ENCODE data around the gene AP4E1.
"Not testable (repeated sequence)": the region's sequence is repeated elsewhere in the genome, so short reads cannot be mapped to it uniquely, and the experiment has no call there.

The AP4E1 gene

DNA sequence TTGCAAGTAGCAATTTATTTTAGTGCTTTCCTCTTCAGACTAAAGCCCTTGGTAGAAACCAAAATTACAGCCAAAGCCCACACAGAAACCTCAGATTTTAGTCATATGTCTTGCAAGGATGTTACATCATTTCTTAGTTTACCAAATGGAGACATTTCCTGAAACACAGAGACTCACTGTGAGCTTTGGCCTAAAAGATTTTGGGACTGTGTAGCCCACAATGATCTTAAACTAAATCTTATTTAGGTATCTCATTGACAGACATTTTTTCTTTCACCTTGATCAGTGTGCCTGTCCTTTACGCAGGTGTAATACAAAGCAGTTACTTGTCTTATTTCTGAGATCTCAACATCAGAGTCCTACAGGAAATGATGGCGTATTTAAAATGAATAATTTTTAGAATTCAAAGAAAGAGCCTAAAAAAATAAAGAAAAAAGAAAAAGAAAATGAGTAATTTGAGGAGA, 27.8 kb upstream of the AP4E1 start:
- TF ChIP-seq POLR2A (IDR thresholded peaks at IDR 0.05; ENCODE audit: low read depth, low read length): no peak
- DNase-seq (ENCODE audit: insufficient read length, low spot score) (no peak), FAIRE-seq (no peak)

DNA sequence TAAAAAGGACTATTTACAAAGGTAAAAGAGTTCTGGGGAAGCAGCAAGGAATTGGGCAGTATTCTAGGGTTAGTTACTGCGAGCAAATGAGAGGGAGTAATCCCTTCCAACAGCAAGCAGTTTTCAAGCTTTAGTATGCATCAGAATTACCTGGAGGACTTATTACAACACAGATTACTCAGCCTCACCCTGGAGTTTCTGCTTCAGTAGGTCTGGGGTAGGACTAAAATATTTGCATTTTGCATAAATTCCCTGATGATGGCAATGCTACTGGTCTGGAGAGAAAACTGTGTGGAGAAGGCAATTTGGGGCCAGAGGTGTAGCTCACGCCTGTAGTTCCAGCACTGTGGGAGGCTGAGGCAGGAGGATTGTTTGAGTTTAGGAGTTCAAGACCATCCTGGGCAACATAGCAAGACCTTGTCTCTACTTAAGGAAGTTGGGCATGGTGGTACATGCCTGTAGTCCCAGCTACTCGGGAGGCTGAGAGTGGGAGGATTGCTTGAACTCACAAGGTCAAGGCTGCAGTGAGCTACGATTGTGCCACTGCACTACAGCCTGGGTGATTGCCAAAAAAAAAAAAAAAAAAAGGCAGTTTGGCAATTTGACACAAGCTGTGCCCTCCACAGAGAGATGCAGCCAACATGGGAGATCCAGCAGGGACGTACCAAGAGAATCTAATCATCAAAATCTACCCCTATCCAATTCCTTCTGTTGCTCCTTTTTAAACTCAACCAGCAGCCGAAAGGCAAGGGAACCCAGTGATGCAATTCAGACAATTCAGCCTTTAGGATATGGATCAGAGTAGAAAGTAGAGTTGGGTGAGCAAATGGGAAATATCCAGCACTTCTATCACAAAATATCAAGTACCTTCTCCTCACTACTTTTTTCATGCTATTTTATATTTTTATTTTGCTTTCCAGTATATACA, 27.1 kb upstream of the AP4E1 start:
- no peak for TF ChIP-seq POLR2A (IDR thresholded peaks at IDR 0.05; ENCODE audit: low read depth, low read length)
- FAIRE-seq: no peak
- DNase-seq (ENCODE audit: insufficient read length, low spot score): no peak

DNA sequence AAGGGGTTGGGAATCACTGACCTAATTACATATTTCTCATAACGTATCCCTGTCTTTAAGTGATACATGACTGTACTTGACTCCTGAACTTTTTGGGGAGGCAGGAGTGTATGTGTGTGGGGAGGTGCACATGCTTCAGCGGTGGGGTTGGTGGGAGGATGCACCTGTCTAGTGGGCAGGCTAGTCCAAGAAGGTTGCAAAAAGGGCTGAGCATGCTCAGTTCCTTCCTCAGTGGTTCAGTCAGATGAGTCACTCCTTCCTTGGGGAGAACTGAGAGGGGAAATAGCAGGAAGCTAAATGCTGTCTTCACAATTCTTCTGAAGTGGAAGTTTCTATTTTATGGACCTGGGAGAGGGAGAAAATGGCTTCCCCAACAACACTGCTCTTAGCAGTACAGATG, 24.6 kb upstream of the AP4E1 start:
- FAIRE-seq (peak; percentile 78), DNase-seq (ENCODE audit: insufficient read length, low spot score) (peak; percentile 19)
- TF ChIP-seq POLR2A (IDR thresholded peaks at IDR 0.05; ENCODE audit: low read depth, low read length): no peak

DNA sequence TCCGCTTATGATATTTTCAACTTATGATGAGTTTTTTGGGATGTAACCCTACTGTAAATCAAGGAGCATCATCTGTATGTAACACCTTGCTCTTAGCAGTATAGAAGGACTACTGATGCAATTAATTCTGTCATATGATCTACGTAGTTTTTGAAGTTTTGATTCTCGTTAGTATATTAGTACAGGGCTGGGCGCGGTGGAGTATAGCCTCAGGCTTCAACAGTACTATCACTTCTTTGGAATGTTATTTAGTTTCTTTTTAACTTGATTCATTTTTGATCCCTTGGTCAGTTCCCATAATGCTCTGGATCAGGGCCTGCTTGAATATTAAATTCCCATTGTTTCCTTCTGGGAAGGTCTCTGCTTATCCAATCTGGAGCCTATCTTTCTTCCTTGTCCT, 23.9 kb upstream of the AP4E1 start:
- DNase-seq (ENCODE audit: insufficient read length, low spot score) (no peak), FAIRE-seq (no peak)
- no peak for TF ChIP-seq POLR2A (IDR thresholded peaks at IDR 0.05; ENCODE audit: low read depth, low read length)

DNA sequence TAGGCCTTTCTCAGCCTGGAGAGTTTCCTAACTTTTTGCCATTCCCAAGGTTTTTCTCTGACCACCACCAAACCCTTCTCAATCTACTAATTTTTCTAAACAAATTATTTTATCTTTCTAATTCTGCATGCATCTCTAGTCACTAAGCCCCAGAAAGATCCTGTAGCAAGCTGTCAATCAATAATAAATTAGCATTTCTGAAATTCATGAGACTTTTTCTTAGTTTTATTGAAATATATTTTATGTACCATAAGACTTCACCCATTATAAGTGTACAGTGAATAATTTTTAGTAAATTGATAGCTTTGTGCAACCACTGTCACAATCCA, 22.4 kb upstream of the AP4E1 start:
- TF ChIP-seq POLR2A (IDR thresholded peaks at IDR 0.05; ENCODE audit: low read depth, low read length): no peak
- FAIRE-seq: no peak
- no peak for DNase-seq (ENCODE audit: insufficient read length, low spot score)

DNA sequence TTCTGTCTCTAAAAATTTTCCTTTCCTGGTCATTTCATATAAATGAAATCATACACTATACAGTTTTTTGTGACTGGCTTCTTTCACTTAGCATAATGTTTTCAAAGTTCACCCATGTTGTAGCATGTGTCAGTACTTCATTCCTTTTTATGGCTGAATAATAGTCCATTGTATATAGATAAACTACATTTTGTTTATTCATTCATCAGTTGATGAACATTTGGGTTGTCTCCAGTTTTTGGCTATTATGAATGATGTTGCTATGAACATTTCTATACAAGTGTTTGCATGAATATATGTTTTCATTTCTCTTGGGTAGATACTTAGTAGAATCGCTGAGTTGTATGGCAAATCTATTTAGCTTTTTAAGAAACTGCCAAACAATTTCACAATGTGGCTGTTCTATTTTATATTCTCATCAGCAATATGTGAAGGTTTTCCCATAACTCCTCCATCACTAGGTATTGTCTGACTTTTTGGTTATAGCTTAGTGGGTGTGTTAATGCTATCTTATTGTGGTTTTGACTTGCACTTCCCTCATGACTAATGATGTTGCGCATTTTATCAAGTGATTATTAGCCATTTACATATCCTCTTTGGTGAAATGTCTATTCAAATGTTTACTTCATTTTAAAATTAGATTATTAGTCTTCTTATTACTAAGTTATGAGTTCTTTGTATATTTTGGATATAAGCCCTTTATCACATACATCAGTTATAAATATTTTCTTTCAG, 21.7 kb upstream of the AP4E1 start:
- FAIRE-seq (no peak), DNase-seq (ENCODE audit: insufficient read length, low spot score) (no peak)
- TF ChIP-seq POLR2A (IDR thresholded peaks at IDR 0.05; ENCODE audit: low read depth, low read length): no peak

DNA sequence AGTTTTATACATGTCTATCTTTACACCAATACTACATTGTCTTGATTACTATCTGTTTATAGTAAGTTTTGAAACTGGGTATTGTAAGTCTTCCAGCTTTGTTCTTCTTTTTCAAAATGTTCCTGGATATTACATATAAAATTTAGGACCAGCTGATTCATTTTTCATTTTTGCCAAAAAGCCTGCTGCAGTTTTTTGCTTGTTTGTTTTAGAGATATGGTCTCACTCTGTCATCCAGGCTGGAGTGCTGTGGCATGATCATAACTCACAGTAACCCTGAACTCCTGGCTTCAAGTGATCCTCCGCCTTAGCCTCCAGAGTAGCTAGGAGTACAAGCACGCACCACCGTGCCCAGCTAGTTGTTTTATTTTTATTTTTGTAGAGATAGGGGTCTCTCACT, 20.4 kb upstream of the AP4E1 start:
- DNase-seq (ENCODE audit: insufficient read length, low spot score) (no peak), FAIRE-seq (no peak)
- no peak for TF ChIP-seq POLR2A (IDR thresholded peaks at IDR 0.05; ENCODE audit: low read depth, low read length)

DNA sequence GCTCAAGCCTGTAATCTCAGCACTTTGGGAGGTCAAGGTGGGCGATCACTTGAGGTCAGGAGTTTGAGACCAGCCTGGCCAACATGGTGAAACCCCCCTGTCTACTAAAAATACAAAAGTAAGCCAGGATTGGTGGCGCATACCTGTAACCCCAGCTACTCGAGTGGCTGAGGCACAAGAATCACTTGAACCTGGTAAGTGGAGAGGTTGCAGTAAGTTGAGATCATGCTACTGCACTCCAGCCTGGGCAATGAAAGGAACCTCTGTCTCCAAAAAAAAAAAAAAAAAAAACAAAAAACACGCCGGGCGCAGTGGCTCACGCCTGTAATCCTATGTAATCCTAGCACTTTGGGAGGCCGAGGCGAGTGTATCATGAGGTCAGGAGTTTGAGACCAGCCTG, 18.9 kb upstream of the AP4E1 start:
- FAIRE-seq: no peak

DNA sequence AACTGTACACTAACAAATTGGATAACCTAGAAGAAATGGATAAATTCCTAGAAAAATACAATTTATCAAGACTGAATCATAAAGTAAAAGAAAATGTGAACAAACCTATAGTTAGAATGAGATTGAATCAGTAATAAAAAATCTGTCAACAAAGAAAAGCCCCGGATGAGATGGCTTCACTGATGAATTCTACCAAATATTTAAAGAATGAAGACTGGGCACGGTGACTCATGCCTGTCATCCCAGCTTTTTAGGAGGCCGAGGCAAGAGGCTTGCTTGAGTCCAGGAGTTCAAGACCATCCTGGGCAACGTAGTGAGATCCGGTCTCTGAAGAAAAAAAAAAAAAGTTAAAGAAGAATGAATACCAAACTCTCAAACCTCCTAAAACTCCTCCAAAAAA, 17.7 kb upstream of the AP4E1 start:
- no peak for FAIRE-seq
- TF ChIP-seq POLR2A (IDR thresholded peaks at IDR 0.05; ENCODE audit: low read depth, low read length): no peak
- no peak for DNase-seq (ENCODE audit: insufficient read length, low spot score)

More for the DNA sequence above, 18.9 kb upstream of the AP4E1 start:
- TF ChIP-seq POLR2A (IDR thresholded peaks at IDR 0.05; ENCODE audit: low read depth, low read length): no peak
- no peak for DNase-seq (ENCODE audit: insufficient read length, low spot score)

DNA sequence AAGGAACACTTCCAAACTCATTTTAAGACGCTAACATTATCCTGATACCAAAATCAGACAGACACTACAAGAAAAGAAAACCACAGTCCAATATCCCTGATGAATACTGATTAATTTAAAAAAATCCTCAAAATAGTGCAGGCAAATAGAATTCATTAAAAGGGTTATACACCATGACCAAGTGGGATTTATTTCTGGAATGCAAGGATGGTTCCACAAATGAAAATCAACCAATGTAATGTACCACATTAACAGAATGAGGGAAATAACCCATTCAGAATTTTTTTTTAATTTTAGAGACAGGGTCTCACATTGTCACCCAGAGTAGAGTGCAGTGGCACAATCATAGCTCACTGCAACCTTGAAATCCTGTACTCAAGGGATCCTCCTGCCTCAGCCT, 17.3 kb upstream of the AP4E1 start:
- FAIRE-seq: no peak
- TF ChIP-seq POLR2A (IDR thresholded peaks at IDR 0.05; ENCODE audit: low read depth, low read length): no peak

DNA sequence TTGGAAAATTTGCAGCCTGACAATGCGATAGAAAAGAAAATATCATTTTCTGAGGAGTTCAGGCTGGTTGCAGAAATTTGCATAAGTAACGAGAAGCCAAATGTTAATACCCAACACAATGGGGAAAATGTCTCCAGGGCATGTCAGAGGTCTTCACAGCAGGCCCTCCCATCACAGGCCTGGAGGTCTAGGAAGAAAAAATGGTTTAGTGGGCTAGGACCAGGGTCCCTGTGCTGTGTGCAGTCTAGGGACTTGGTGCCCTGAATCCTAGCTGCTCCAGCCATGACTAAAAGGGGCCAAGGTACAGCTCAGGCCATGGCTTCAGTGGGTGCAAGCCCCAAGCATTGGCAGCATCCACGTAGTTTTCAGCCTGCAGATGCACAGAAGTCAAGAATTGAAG, 14.5 kb upstream of the AP4E1 start:
- TF ChIP-seq POLR2A (IDR thresholded peaks at IDR 0.05; ENCODE audit: low read depth, low read length): no peak
- no peak for DNase-seq (ENCODE audit: insufficient read length, low spot score)
- FAIRE-seq: no peak

More for the DNA sequence above, 17.3 kb upstream of the AP4E1 start:
- DNase-seq (ENCODE audit: insufficient read length, low spot score): no peak

DNA sequence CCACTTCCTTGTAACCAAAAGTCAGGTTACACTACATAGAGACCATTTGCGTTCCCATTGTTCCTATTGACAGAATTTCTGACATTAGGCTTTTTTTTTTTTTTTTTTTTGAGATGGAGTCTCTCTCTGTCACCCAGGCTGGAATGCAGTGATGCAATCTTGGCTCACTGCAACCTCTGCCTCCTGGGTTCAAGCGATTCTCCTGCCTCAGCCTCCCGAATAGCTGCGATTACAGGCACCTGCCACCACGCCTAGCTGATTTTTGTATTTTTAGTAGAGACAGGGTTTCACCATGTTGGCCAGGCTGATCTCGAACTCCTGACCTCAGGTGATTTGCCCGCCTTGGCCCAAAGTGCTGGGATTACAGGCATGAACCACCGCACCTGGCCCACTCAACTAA, 7.1 kb upstream of the AP4E1 start:
- DNase-seq (ENCODE audit: insufficient read length, low spot score); FAIRE-seq: not testable (repeated sequence)

DNA sequence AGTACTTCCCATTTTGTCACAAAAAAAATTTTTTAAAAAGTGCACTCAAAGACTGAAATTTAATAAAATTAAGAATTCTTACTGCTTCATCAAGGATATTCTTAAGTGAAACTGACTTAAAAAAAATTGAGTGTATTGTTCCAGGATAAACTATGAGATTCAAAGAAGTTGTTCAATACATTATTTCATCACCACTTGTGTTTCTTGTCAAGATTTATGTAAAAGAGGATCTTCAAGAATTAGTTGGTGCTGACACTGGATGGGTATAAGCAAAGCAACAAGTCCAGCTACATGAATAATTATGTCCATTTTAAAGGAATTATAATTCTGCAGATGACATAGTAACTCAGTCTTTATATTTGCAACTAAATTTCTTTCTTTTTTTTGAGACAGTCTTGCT, 4.3 kb upstream of the AP4E1 start:
- DNase-seq (ENCODE audit: insufficient read length, low spot score): no peak
- no peak for TF ChIP-seq POLR2A (IDR thresholded peaks at IDR 0.05; ENCODE audit: low read depth, low read length)
- FAIRE-seq: no peak

DNA sequence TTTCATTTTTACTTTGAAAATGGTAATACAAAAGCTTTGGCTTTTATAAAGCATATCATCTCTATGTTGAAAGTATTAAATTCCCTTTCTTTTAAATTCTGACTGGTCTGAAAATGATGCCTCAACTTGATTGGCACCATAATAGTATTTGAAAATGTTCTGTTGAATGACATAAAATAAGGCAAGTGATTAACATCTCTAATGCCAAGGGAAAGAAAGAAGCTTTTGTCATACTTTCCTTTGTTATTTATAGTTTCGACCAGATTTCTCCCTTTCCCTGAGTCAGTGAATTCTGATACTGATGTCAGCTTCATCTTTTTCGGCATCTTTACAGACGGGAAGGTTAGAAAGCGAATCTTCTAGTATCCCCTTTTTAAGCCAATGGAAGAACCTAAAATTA, 3.4 kb upstream of the AP4E1 start:
- FAIRE-seq (no peak), DNase-seq (ENCODE audit: insufficient read length, low spot score) (no peak)
- TF ChIP-seq POLR2A (IDR thresholded peaks at IDR 0.05; ENCODE audit: low read depth, low read length): no peak
